ENCODE measurements around the gene RELN. TPM values are rescaled to one million over a fixed set of nuclear protein-coding genes. Genes with fewer than 3 reads are reported as not detected.

The RELN gene
- total RNA-seq, 1 donor from 2014 or later, result 168 TPM

DNA sequence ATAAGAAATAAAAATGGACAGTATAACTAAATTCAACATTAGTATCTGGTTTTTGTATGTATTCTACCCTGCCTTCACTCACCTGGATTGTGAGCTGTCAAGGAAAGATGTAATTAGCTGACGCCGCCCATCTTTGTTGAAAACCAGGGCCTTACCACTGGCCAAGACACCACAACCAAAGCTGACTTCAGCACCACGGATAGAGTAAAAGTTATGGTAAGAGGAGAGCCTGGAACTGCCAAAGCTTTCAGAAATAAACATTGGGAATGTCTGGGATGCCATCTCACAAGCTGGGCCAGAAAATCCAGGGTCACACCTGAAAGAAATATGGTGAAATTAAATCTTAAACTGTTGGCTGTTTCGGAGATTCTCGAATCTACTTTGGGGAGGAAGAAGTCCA, 353.3 kb downstream of the RELN start:
- intact Hi-C loops (cut with DNase I), result no loop called here
- DNase-seq (ENCODE audit: low spot score) (no peak), ATAC-seq (no peak)

DNA sequence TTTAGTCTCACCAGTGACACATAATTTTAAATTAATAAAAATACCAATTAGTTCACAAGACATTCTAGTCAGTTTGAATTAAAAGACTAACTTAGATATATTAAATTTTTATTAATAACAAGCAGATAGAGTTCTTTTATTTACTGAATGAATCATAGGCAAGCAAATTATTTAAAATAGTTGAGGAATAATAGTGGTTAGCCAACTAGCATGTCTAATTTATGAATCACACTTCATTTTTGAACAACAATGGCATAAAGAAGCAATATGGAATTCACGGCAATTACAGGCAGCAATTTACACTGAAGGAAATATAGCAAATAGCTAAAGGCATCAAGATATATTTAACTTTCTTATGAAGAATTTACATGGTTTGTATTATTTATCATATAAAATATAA, 356.5 kb downstream of the RELN start:
- intact Hi-C loops (cut with DNase I), result no loop called here

DNA sequence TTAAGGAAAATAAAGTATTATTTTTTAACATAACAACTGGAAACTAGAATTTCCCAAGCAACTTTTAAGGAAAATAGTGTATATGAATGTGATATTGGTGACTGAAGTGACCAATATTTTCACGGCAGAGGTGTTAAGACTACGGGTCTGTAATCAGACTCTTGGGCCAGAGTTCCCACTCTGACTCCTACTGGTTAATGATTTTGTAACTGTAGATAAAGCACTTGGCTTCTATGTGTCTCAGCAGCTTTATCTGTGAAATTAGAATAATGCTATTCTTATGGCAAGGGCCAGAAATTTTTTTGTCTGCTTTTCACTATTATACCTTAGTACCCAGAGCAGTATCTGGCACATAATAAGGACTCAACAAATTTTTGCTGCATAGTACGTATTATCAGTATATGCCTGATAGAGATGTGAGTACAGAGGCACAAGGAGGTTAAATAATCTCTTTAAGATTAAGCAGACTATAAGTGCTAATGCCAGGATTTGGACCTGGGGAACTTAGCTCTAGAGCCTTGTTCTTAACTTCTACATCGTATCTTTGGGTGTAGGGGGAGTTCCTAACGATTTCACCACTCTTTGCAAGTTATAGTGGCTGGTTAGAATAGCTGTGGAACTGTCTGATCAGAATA, 357.3 kb downstream of the RELN start:
- no peak for ATAC-seq
- intact Hi-C loops (cut with DNase I), result no loop called here
- no peak for DNase-seq (ENCODE audit: low spot score)

More for the DNA sequence above, 356.5 kb downstream of the RELN start:
- ATAC-seq, result no peak
- no peak for DNase-seq (ENCODE audit: low spot score)

DNA sequence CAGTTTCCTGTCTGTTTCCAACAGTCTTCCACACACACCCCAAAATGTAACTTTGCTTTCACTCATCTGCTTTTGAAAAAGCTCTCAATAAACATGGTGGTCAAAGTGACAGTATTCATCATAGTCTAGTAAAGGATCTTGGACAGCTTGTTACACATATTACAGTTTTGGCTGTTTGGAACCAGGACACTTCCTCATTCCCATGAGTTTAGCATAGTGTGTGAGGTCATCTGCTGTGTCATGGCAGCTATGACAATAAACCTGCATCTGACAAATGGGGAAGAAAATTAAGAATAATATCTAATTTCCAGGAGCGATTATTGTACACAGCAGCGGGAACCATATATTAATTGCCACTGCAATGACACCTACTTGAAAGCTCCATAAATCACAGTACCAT, 359.1 kb downstream of the RELN start:
- ATAC-seq, result no peak
- DNase-seq (ENCODE audit: low spot score), result no peak
- intact Hi-C loops (cut with DNase I), result no loop called here

DNA sequence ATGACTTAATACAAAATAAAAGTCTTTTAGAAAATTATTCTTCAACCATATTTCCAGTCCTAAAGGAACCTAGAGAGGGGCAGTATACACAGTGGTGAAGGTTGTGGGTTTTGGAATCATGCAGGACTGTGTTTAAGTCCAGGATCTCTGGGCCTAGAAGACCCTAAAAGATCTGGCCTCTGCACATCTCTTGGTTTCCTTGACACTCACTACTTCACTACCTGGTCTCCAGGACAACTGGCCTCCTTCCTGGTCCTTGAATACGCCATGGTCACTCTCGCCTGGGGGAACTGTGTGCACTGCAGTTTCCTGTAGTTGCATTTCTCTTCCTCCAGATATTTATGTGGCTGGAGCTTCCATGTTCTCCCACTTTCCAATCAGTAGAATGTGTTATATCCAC, 360.7 kb downstream of the RELN start:
- no peak for ATAC-seq
- no peak for DNase-seq (ENCODE audit: low spot score)
- intact Hi-C loops (cut with DNase I), result no loop called here

DNA sequence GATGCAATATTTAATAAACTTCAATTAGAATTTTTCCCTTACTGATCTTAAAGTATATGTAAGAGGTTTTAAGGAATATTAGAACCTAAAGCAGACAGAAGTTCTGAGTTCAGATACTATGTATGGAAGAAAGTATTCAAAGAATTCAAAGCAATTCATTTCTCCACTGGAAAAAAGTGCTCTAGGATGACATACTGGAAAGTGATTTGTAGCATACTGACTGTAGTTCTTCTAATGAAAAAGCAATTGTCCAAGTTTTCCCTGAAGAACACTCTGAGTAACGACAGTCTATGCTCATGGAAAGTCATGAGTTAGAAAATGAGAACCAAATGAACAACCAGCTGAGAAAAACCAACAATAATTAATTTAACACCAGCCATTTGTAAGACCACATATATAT, 362.7 kb downstream of the RELN start:
- intact Hi-C loops (cut with DNase I), result no loop called here
- ATAC-seq, result no peak

DNA sequence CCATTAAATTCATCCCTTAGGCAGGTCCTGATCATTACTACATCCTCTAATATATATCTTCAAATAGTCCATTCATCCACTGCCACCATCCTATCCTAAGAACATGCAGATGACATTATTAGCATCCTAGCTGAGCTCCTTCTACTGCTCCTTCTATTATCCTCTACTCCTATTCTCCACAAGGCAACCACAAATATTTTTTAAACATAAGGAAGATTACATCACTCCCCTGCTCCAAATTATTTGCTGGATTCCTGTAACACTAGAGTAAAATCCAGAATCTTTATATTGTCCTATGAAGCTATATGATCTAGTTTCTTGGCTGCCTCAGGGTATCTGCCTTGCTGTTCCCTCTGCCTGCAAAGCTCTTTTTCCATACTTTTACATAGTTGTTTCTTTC, 367.2 kb downstream of the RELN start:
- DNase-seq (ENCODE audit: low spot score), result no peak
- intact Hi-C loops (cut with DNase I), result no loop called here
- ATAC-seq, result no peak

More for the DNA sequence above, 362.7 kb downstream of the RELN start:
- no peak for DNase-seq (ENCODE audit: low spot score)

DNA sequence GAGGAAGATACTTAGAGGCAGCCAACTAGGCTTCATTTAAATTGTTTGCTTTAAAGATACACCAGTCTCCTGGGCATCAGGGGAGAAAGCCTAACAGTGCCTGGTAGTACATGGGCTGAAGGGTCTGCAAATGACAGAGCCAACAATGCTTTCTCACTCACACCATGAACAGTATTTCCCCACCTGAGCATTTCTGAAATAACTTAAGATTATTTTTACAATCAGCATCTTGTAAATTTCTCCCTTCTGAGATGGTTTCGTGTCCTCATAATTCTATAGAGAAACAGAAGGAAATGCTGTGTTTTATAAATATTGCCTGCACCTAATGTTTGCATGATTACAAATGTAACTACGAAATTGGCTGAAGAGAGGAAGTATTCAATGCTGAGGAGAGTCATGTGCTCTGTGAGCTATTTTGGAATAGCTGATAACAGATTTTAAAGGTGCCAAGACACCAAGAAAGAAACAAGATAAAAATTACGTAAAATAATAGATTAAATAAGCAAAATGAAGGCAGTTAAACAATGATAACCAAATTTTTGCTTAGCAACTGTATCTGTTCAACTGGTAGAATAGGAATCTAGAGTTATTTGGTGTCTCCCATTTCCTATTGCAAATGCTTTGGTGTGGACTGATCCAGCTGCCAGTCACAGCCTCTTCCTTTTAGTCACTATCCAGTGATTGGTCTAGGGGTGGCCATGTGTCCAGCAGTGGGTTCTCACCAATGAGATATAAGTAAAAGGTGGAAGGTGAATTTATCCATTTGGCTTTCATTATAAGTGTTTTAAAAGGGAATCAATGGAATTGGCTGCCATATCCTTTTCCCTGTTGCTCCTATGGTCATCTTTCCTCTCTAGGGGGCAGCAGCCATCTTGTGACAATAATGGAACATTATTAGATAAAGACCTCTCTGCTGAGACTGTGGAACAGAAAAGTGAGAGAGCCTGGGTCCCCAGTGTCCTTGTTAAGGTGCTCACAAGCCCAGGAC, 375.5 kb downstream of the RELN start:
- ATAC-seq (no peak), DNase-seq (ENCODE audit: low spot score) (no peak)
- intact Hi-C loops (cut with DNase I), result no loop called here

DNA sequence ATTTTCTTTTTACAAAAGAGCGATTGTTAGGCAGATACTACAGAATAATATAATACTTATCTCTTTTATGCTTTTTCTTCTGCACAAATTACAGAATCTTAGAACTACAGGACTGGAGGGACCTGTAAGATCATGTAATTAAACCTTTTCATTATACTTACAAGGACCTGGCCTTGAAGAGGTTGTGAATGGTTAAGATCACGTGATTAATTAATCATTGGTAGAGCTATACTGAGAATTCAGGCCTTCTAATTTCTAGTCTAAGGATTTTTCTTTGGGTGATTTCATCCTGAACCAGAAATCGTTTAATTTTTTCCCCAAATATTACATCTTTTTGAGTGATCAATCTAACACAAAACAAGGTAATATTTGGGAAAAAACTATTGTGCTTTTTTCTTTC, 379.7 kb downstream of the RELN start:
- DNase-seq (ENCODE audit: low spot score) (no peak), ATAC-seq (no peak)
- intact Hi-C loops (cut with DNase I), result no loop called here

DNA sequence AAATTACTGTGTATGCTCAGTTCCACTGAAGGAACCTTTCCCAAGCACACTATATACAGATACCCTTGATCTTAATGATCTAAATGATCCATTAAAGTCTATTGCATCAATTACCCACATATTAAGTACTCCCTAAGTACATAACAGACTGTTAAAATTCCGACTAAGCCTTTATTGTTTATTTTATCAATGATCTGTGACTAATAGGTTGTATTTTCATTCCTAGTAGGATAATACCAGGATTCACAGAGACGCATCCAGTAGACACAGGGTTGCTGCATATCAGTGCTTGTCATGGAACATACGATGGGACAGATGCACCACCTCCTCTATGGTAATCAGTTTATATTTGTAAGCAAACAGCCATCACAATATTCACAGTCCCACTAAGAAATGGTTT, 383.8 kb downstream of the RELN start:
- no peak for DNase-seq (ENCODE audit: low spot score)
- ATAC-seq, result no peak
- intact Hi-C loops (cut with DNase I), result no loop called here

DNA sequence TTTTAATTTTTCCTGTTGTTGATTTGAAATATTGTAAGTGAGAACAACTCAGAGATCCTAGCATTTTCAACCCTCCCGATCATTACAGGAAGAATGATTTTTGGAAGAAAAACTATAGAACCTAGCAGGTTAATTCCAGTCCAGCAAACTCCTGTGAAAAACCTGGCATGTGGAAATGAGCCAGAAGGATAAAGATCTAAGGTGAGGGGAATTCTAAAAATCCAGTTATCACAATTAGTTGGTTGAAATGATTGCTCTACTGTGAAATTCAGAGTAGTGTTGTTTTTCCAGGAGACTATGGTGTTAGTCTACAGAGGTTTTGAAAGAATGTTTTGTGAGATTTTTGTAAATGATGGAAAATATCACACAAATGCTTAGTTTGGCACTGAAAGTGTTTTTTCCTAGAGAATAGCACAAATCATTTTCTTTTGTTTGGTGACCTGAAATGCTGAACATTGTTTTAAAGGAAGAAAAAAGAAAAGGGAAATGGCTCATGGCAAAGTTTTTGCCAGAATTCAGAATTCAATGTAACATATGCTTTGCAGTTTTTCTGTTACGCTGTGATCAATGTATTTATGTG, 391.0 kb downstream of the RELN start:
- DNase-seq (ENCODE audit: low spot score) (no peak), ATAC-seq (no peak)
- intact Hi-C loops (cut with DNase I), result no loop called here

DNA sequence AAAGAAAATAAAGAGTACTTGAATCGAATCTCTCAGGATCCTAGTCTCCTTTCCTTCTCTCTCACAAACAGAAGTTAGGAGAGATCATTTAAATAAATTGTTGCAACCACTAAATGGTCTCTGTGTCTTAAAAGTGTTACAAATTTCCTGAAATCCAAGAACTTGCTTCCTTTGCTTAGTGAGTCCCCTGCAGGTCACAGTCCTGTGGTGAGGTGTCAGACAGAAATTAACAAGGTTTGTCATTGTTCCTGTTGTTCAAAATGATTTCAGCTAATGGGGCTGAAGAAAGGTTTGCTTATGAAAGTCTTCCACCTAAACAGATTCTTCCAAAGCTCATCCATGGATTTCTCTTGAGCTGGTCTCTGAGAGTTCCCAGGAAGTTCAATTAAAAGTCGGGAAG, 391.9 kb downstream of the RELN start:
- ATAC-seq (no peak), DNase-seq (ENCODE audit: low spot score) (no peak)
- intact Hi-C loops (cut with DNase I), result no loop called here

DNA sequence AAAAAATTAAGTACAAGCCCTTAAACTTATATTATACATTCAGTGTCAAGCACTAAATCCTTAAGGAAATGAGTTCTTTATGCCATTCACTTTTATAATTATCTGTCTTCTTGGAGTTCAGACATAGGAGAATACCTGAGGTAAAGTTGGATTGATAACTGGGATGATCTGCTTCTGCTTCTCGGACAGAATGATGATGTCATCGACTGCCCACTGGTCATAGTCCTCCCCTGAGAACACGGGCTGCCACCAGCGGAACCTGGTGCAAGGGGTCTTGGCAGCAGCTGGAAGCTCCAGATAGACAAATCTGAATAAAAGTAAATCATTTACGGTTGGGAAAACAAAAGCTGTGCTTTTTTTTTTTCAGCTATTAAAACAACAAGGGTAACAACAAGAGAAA, 395.3 kb downstream of the RELN start:
- DNase-seq (ENCODE audit: low spot score) (no peak), ATAC-seq (no peak)
- intact Hi-C loops (cut with DNase I), result no loop called here

DNA sequence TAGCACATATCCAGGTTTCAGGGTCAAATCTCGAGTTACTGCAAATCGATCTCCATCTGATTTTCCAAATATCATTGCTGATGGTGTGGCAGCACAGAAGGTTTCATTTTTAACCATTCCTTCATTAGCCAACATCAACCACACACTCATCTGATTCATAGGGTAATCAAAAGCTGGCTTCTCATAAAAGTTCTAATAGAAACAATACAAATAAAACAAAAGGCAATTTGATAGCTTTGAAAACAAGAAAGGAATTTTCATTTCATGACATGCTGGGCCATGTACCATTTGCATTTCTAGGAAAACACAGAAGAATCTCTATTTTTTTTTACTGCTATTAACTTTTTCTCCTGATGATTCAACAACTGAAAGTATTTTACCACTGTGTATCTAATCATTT, 395.8 kb downstream of the RELN start:
- intact Hi-C loops (cut with DNase I), result no loop called here
- DNase-seq (ENCODE audit: low spot score), result no peak
- no peak for ATAC-seq

DNA sequence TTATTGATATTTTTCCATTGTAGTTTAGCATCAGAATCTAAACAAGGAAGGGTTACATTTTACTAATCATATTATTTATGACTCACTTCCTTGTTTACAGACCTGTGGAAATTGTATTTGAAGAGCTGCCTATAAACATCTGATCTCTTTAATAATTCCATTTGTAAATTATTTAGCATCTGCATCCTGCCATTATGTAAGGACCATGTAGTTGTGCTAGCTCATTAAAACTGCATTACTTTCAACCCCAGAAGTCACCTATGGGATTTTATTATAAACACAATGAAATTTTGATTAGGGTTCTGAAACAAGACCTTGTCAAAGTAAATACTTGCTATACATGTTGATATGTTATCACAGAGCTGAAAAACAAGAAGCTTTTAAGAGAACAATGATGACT, 396.6 kb downstream of the RELN start:
- DNase-seq (ENCODE audit: low spot score), result no peak
- intact Hi-C loops (cut with DNase I), result no loop called here
- no peak for ATAC-seq

DNA sequence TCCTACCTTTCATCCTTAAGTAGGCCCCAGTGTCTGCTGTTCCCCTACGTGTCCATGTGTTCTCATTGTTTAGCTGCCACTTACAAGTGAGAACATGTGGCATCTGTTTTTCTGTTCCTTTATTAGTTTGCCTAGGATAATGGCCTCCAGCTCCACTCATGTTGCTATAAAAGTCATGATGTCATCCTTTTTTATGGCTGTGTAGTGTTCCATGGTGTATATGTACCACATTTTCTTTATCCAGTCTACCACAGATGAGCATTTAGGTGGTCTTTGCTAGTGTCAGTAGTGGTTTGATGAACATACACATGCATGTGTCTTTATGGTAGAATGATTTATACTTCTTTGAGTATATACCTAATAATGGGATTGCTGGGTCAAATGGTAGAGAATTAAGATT, 397.3 kb downstream of the RELN start:
- DNase-seq (ENCODE audit: low spot score), result no peak
- no peak for ATAC-seq
- intact Hi-C loops (cut with DNase I), result no loop called here

DNA sequence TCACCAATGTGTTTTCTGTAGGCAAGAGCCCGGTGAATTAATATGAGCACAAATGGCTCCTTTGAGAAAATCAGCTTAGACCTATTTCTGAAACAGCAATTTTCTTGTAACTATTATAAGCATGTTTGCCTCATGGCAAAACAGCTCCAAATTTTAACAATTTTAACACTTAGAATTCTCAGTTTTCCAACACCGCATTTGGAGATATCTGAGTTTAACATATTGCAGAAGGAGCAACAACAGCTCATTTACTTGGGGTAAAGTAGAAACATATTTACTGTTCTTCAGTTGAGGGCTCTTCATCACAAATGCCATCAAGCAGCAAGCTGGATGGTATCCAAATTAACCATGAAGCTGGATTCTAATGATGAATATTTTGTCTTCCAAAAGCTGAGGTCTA, 409.4 kb downstream of the RELN start:
- no peak for DNase-seq (ENCODE audit: low spot score)
- ATAC-seq, result no peak
- intact Hi-C loops (cut with DNase I), result no loop called here

DNA sequence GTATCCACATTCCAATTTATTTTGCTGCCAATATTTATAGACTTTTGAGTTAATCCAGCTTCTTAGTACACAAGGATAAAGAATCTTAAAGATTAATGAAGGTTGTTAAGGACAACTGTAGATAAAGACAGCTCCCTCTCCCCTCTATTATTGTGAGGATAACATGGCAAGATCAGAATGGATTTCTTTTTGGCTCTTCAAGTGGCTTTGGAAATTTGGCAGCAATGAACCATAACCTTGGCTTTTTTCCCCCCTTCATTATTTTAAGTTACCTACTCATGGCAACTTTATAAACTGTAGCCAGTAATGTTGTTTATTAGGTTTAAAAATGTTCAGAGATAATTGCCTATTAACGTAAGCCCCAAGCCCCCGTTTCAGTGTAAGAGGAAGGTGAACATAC, 412.4 kb downstream of the RELN start:
- intact Hi-C loops (cut with DNase I), result no loop called here
- no peak for ATAC-seq

DNA sequence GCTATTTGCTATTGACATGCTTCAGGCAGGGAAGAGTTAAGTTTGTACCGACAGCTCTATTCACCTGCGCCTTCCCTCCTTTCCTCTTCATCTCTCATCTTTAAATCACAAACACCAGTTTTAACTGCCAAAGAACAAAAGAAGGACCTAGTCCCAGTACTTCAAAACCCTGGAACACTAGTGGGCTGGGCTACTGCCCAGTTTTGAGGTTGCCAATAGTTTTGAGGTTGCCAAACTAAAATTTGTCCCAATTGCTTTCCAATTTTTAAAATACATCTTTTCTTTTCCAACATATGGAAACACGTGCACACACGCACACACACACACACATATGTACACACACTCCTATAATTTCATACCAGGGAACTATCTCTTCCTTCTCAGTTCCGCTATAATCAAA, 412.8 kb downstream of the RELN start:
- no peak for DNase-seq (ENCODE audit: low spot score)
- intact Hi-C loops (cut with DNase I), result no loop called here
- ATAC-seq, result no peak

More for the DNA sequence above, 412.4 kb downstream of the RELN start:
- no peak for DNase-seq (ENCODE audit: low spot score)

DNA sequence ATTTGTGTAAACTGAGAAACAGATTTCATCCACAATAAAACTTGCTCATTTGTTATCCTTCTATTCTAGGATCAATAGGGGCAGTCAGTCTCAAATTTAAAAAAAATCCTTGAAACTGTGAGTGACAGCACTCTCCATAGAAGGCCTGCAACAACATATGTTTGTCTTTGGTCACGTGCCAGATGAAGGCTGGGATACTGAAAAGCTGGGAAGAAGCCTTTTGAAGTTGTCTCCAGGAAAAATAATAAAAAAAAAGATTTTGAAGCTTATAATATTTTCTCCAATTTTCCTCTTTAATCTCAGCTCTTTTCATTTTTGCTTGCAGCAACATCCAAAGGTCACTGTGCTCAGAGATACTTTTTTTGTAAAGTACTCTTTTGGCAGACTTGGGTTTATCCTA, 414.9 kb downstream of the RELN start:
- DNase-seq (ENCODE audit: low spot score) (no peak), ATAC-seq (no peak)
- intact Hi-C loops (cut with DNase I), result no loop called here
